Panc1 (cell line): ENCODE measurements around the gene RICTOR. TPM values are rescaled to one million over a fixed set of nuclear protein-coding genes. Genes with fewer than 3 reads are reported as not detected.
"Not testable (repeated sequence)": the region's sequence is repeated elsewhere in the genome, so short reads cannot be mapped to it uniquely, and the experiment has no call there.

Source experiments
- ATAC-seq: fragments of 200-7000 bp; cut with Tn5 transposase; 2 replicates; pipeline ENCODE4 v1.9.1; 2020; ENCODE audit warnings: mild to moderate bottlenecking, moderate library complexity
- BruUV-seq: library from RNA; stranded (reverse); fragments of 400-500 nt; replicated peaks from 2 replicates; lab custom pipeline; 2021; lab: Mats Ljungman, UMichigan
- CTCF ChIA-PET: fragments of 300-600 bp; sonication (Branson Sonifier 250); formaldehyde crosslinking; loops from one replicate; lab custom pipeline; 2022; ENCODE audit warnings: antibody characterized with exemption; lab: Charles Lee
- POLR2A ChIA-PET: fragments of 300-600 bp; sonication (Branson Sonifier 250); formaldehyde crosslinking; loops from one replicate; lab custom pipeline; 2022; ENCODE audit warnings: antibody characterized with exemption; lab: Charles Lee
- DNase-seq: peaks from one replicate; pipeline ENCODE4 v3.0.0-alpha.2; 2010; ENCODE audit warnings: low read depth, low spot score
- H3K27ac ChIP-seq: 2 replicates; pipeline ENCODE4 v1.5.1; 2011; ENCODE audit warnings: mild to moderate bottlenecking, low read length, inconsistent platforms
- H3K27me3 ChIP-seq: fragments of 200-500 bp; sonication (Bioruptor generic); 2 replicates; pipeline ENCODE4 v1.6.0; 2014; ENCODE audit warnings: low read length, inconsistent platforms; ENCODE audit not compliant: control insufficient read depth, insufficient read depth
- H3K36me3 ChIP-seq: fragments of 200-500 bp; sonication (Bioruptor generic); 2 replicates; pipeline ENCODE4 v1.5.1; 2014; ENCODE audit warnings: inconsistent platforms, mild to moderate bottlenecking, low read length, moderate library complexity; ENCODE audit not compliant: control insufficient read depth, insufficient read depth
- H3K4me1 ChIP-seq: 2 replicates; pipeline ENCODE4 v1.5.1; 2011; ENCODE audit warnings: inconsistent platforms, mild to moderate bottlenecking, low read length, moderate library complexity; ENCODE audit not compliant: control insufficient read depth, insufficient read depth
- H3K4me3 ChIP-seq, 2 experiments: 2 replicates each; pipeline ENCODE4 v1.5.1; 2011 to 2012; ENCODE audit warnings: low read depth in 2 of 2, low read length in 2 of 2, mild to moderate bottlenecking in 2 of 2, inconsistent platforms in 1 of 2, moderate library complexity in 1 of 2
- H3K9me3 ChIP-seq: fragments of 200-500 bp; sonication (Bioruptor generic); 2 replicates; pipeline ENCODE4 v1.5.1; 2014; ENCODE audit warnings: low read depth, mild to moderate bottlenecking, inconsistent platforms, low read length, moderate library complexity; ENCODE audit not compliant: control insufficient read depth, insufficient read depth
- POLR2AphosphoS5 ChIP-seq: IDR thresholded peaks from 2 replicates; pipeline ENCODE4 v1.6.1; 2012; ENCODE audit warnings: mild to moderate bottlenecking, low read depth, low read length, moderate library complexity
- SIN3A ChIP-seq: IDR thresholded peaks from 2 replicates; pipeline ENCODE4 v1.6.1; 2012; ENCODE audit warnings: low read depth, mild to moderate bottlenecking, low read length, moderate library complexity, borderline replicate concordance; ENCODE audit not compliant: insufficient read depth
- TCF7L2 ChIP-seq: IDR thresholded peaks from 2 replicates; pipeline ENCODE4 v1.6.1; 2011; ENCODE audit warnings: mild to moderate bottlenecking, low read depth, low read length, inconsistent platforms
- in situ Hi-C: cut with HindIII; loops from 2 replicates; pipeline ENCODE4 v1.10.0; 2016; ENCODE audit warnings: low sequenced_read_pairs, low pct_unique_long_range_greater_than_20kb
- intact Hi-C: fragments of 100-400 bp; cut with micrococcal nuclease; formaldehyde crosslinking; loops from one replicate; pipeline ENCODE4 v1.10.0; 2022; ENCODE audit not compliant: unreplicated experiment
- total RNA-seq: library from RNA; stranded (reverse); gene quantifications from one replicate; pipeline ENCODE4 v1.2.1, GENCODE V29; 2021; ENCODE audit not compliant: unreplicated experiment
- TF ChIP-seq, protein P1 (sequence below): fragments of 450-650 bp; IDR thresholded peaks from 2 replicates; pipeline ENCODE4 v1.5.1; 2017; ENCODE audit warnings: mild to moderate bottlenecking
- TF ChIP-seq, protein P2 (sequence below), 2 experiments: IDR thresholded peaks; 2 replicates each; pipeline ENCODE4 v1.6.1; 2011 to 2012; ENCODE audit warnings: low read depth in 2 of 2, control low read depth in 1 of 2, low read length in 1 of 2, mild to moderate bottlenecking in 1 of 2, moderate library complexity in 1 of 2; ENCODE audit not compliant: insufficient read depth in 1 of 2

RICTOR gene
- total RNA-seq, 1 experiment from 2014 or later, result 21.3 TPM

DNA sequence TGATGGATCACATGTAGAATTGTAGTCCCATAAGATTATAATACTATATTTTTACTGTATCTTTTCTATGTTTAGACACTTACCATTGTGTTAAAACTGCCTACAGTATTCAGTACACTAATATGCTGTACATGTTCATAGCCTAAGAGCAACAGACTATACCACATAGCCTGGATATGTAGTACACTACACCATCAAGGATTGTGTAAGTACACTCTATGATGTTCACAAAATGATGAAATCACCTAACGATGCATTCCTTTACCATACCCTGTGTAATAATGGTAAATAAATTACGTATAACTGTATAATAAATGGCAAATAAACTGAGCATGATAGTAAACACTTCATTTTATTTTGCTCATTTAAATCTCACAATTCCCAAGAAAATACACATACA is 60.3 kb downstream of the RICTOR start:
- H3K27ac ChIP-seq, result no peak overlapping the region
- no peaks in the 10 kb centered on the region for H3K27me3 ChIP-seq
- ChIA-PET POLR2A (no interaction called here), CTCF (no interaction called here)
- in situ Hi-C loops, result no loop called here
- TF ChIP-seq TCF7L2 (no peak), POLR2AphosphoS5 (no peak), SIN3A (no peak)
- TF ChIP-seq, protein P1, sequence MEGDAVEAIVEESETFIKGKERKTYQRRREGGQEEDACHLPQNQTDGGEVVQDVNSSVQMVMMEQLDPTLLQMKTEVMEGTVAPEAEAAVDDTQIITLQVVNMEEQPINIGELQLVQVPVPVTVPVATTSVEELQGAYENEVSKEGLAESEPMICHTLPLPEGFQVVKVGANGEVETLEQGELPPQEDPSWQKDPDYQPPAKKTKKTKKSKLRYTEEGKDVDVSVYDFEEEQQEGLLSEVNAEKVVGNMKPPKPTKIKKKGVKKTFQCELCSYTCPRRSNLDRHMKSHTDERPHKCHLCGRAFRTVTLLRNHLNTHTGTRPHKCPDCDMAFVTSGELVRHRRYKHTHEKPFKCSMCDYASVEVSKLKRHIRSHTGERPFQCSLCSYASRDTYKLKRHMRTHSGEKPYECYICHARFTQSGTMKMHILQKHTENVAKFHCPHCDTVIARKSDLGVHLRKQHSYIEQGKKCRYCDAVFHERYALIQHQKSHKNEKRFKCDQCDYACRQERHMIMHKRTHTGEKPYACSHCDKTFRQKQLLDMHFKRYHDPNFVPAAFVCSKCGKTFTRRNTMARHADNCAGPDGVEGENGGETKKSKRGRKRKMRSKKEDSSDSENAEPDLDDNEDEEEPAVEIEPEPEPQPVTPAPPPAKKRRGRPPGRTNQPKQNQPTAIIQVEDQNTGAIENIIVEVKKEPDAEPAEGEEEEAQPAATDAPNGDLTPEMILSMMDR, result no peak
- TF ChIP-seq, protein P2, sequence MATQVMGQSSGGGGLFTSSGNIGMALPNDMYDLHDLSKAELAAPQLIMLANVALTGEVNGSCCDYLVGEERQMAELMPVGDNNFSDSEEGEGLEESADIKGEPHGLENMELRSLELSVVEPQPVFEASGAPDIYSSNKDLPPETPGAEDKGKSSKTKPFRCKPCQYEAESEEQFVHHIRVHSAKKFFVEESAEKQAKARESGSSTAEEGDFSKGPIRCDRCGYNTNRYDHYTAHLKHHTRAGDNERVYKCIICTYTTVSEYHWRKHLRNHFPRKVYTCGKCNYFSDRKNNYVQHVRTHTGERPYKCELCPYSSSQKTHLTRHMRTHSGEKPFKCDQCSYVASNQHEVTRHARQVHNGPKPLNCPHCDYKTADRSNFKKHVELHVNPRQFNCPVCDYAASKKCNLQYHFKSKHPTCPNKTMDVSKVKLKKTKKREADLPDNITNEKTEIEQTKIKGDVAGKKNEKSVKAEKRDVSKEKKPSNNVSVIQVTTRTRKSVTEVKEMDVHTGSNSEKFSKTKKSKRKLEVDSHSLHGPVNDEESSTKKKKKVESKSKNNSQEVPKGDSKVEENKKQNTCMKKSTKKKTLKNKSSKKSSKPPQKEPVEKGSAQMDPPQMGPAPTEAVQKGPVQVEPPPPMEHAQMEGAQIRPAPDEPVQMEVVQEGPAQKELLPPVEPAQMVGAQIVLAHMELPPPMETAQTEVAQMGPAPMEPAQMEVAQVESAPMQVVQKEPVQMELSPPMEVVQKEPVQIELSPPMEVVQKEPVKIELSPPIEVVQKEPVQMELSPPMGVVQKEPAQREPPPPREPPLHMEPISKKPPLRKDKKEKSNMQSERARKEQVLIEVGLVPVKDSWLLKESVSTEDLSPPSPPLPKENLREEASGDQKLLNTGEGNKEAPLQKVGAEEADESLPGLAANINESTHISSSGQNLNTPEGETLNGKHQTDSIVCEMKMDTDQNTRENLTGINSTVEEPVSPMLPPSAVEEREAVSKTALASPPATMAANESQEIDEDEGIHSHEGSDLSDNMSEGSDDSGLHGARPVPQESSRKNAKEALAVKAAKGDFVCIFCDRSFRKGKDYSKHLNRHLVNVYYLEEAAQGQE (IDR thresholded peaks at IDR 0.05; ENCODE audit: insufficient read depth in 1 of 2, low read depth in 2 of 2, low read length in 1 of 2), result no peak
- ATAC-seq (no peak), DNase-seq (no peak)
- no peaks in the 10 kb centered on the region for H3K36me3 ChIP-seq
- no peaks in the 10 kb centered on the region for H3K4me1 ChIP-seq
- H3K9me3 ChIP-seq, result peaks cover 14% of the 10 kb centered on the region; the same call in 1 of the 2 replicates
- intact Hi-C loops, result no loop called here
- BruUV-seq, result no TSS peak
- no peak overlapping the region for H3K4me3 ChIP-seq

DNA sequence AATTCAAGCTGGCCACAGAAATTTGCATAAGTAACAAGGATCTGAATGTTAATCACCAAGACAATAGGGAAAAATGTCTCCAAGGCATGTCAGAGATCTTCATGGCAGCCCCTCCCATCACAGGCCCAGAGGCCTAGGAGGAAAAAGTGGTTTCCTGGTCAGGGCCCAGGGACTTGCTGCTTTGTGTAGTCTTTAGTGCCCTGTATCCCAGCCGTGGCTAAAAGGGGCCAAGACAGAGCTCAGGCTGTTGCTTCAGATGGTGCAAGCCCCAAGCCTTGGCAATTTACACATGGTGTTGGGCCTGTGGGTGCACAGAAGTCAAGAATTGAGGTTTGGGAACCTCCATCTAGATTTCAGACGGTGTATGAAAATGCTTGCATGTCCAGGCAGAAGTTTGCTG is 63.2 kb downstream of the RICTOR start:
- POLR2A ChIA-PET, DNase-seq, CTCF ChIA-PET, H3K27me3 ChIP-seq, in situ Hi-C loops, BruUV-seq, H3K4me3 ChIP-seq, H3K36me3 ChIP-seq, intact Hi-C loops, ATAC-seq, H3K27ac ChIP-seq, H3K4me1 ChIP-seq: not testable (repeated sequence)
- H3K9me3 ChIP-seq, result peaks cover 14% of the 10 kb centered on the region; the same call in 1 of the 2 replicates

- no peak for ATAC-seq
- no peak for DNase-seq
- Histone ChIP-seq H3K4me3 (no peak overlapping the region), H3K27me3 (no peaks in the 10 kb centered on the region), H3K27ac (no peak overlapping the region), H3K36me3 (no peaks in the 10 kb centered on the region; the same call in 1 of the 2 replicates), H3K4me1 (no peaks in the 10 kb centered on the region), H3K9me3 (peaks cover 14% of the 10 kb centered on the region; the same call in 1 of the 2 replicates)
- in situ Hi-C loops, result no loop called here
- no TSS peak for BruUV-seq
- intact Hi-C loops, result no loop called here
- ChIA-PET CTCF (no interaction called here), POLR2A (no interaction called here)
- TF ChIP-seq SIN3A, result no peak
- TF ChIP-seq POLR2AphosphoS5, result no peak
- TF ChIP-seq, protein P1, result no peak
- TF ChIP-seq, protein P2 (IDR thresholded peaks at IDR 0.05; ENCODE audit: insufficient read depth in 1 of 2, low read depth in 2 of 2, low read length in 1 of 2), result no peak
- TF ChIP-seq TCF7L2, result no peak
These were observed 64.2 kb downstream of the RICTOR start for GRCh38 chr5:39009981-39010380.
